Measurements from ENCODE around the gene PTPRN2.

Gene PTPRN2

DNA sequence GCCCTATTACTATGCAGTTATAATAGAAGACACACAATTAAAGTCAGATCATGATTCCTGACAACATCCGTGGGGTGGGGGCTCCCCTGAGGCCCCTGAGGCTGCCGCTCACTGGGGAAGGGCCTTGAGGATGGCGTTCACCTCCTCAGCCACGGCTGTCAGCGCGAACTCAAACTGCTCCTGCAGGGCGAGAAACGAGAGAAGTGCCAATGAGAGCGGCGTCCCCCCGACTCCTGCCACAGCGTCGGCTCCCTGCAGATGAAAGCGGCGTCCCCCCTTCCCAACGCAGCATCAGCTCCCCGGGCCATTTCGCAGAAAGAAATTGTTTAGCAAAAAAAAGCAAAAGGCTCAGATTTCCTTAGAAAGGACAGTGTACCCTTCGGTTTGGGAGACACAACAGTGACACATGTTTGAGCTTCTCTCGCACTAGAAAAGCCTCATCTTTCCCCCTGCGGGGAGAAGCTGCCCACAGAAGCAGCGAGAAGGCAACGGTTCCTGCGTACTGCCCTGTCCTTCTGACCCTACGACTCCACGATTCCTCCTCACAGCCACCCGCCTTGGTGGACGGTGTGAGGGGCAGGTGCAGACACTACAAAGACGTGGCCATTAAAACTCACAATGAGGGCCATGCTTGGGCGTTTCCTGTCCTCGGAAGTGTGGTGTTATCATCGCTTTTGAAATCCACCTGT, 1046.9 kb downstream of the PTPRN2 start:
- no peak for DNase-seq

DNA sequence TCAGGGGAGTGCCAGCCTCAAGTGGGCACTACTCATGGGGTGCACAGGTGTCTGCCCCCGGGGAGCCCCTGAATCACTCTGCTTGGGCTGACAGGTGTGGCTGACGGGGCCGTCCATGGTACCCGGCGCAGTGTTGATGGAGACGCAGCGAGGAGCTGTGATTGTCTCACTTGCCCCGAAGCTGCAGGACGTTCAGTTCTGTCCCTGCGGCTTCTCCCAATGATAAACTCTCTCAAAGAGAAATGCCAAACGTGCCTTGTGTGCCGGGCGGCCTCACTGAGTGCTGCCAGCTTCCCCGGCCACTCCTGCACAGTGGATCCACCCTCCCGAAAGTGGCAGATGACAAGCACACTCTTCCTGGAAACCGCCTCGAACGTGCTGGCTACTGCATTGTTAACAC, 1047.6 kb downstream of the PTPRN2 start:
- DNase-seq = no peak

GRCh38 chr7:157539521-157539920, 1048.1 kb downstream of the PTPRN2 start:
- no peak for DNase-seq

DNA sequence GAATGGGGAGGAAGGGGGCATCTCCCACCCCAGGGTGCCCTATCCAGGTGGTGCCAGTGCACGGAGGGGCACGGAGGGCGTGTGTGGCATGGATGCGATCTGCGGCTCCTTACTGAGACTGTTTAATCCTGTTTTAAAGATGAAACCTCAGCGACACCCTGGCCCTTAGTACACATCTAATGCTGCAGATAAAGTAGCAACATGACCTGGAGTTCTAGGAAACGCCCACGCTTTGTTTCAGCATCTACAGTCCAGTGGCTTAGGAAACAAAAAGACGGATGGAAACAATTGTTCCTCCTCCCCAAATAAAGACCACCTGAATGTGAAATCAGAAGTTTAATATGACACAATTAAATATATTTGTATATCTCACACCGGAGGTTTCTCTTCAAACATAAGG, 1048.9 kb downstream of the PTPRN2 start:
- no peak for DNase-seq

- no peak for DNase-seq
Observed at GRCh38 chr7:157538321-157538720, 1049.3 kb downstream of the PTPRN2 start.

- DNase-seq = no peak
Observed at GRCh38 chr7:157537056-157537455, 1050.6 kb downstream of the PTPRN2 start.

- no peak for DNase-seq
Observed at GRCh38 chr7:157532068-157532467, 1055.6 kb downstream of the PTPRN2 start.

- DNase-seq = no peak
Observed at GRCh38 chr7:157529768-157530560, 1057.7 kb downstream of the PTPRN2 start.

GRCh38 chr7:157528785-157529341, 1058.8 kb downstream of the PTPRN2 start:
- no peak for DNase-seq

- no peak for DNase-seq
Observed at GRCh38 chr7:157527686-157528085, 1059.9 kb downstream of the PTPRN2 start.

DNA sequence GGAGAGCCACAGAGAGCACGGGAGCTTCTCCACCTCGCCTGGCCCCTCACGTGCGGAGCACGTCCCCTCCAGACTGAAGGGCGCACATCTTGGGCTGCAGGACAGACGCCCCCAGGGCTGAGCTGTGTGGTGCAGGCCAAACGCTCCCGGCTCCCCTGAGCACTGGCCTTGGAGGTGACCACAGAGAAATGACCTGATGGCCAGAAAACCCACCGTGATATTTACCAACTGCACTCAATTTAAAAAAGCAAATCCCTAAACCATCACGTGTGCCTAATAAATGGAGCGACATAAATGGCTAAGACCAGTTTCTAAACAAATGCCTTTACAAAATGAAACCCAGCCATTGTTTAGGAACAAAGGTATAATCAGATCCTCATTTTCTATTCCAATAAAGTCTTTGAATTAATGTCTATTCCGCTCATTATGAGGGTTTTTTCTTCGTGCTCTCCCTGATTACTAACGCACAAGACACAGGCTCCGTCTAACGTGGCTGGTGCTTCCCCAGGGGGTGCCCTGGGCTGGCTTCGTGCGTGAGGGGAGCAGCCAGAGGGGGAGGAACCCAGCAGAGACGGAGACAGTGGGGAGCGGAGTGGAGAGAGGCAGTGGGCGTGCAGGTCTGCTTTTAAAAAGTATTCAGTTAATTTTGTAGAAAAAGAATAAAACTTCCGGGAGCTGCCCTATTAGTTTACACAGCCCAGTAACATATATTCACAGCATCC, 1060.5 kb downstream of the PTPRN2 start:
- DNase-seq = no peak

DNA sequence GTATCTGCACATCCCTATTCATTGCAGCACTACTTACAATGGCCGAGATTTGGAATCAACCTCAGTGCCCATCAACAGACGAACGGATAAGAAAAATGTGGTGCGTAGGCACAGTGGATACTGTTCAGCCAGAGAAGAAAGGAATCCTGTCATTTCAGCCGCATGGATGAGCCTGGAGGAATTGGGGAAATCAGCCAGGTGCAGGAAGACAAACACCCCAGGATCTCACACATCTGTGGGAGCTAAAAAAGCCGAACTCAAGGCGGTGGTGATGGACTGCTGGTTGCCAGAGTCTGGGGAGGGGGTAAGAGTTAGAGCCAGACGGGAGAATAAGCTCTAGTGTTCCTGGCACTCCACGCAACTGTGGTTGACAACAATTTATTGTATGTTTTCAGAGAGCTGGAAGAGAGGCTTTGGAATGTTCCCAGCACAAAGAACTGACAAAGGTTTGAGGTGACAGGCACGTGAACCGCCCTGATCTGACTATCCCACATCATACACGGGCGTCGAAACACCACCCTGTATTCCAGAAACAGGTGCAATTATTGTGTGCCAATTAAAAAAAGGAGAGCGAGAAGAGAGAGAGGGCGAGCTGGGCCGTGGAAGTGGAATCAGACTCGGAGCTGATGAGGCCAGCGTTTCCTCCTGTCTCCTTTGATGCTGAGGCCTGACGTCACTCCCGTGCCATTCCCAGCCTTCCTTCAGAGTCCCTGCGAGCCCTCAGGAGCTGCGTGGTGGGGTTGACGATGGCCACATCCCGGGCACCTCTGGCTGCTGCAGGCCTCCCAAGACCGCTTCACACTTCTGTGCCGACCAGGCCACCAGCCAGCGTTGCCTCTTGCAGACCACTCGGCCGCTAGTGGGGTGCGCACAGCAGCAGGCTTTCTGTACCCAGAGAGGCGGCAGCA, 1061.4 kb downstream of the PTPRN2 start:
- DNase-seq = no peak

DNA sequence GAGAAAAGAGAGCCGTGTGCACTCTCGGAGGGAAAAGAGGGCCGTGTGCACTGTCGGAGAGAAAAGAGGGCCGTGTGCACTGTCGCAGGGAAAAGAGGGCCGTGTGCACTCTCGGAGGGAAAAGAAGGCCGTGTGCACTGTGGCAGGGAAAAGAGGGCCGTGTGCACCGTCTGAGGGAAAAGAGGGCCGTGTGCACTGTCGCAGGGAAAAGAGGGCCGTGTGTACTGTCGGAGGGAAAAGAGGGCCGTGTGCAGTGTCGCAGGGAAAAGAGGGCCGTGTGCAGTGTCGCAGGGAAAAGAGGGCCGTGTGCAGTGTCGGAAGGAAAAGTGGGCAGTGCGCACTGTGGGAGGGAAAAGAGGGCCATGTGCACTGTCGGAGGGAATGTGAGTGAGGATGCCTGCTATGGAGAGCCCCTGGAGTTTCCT, 1062.1 kb downstream of the PTPRN2 start:
- DNase-seq = no peak

DNA sequence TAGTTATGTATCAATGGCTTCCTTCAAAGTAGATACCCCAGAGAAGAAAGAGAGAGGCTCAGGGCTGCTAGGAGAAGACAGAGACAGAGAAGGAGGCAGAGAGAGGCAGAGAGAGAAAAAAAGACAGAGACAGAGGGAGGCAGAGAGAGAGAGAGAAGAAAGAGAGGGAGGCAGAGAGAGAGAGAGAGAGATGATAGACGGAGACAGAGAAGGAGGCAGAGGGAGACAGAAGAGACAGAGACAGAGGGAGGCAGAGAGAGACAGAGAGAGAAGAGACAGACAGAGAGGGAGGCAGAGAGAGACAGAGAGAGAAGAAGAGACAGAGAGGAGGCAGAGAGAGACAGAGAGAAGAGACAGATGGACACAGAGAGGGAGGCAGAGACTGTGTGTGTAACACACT, 1062.9 kb downstream of the PTPRN2 start:
- no peak for DNase-seq

GRCh38 chr7:157523766-157524421, 1063.7 kb downstream of the PTPRN2 start:
- no peak for DNase-seq

GRCh38 chr7:157523371-157523765, 1064.3 kb downstream of the PTPRN2 start:
- DNase-seq = no peak

- DNase-seq = no peak
Observed at GRCh38 chr7:157522954-157523353, 1064.7 kb downstream of the PTPRN2 start.

DNA sequence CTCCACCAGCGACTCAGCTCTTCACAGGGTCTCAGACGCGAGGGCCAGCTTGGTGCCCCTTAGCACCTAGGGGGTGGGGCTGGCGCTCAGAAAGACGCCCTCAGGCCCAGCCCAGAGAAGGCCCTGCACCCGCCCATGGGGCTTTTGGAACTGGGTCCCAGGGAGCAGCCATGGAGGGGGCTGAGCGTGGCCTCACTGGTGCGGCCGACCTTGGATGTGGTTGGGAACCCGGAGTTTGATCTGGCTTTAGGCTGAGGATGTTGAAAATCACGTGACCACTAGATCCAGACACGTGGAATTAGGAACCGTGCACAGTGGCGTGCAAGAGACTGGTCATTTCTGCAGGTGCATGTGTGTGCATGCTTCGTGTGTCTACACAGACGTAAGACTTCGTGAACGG, 1065.4 kb downstream of the PTPRN2 start:
- no peak for DNase-seq

DNA sequence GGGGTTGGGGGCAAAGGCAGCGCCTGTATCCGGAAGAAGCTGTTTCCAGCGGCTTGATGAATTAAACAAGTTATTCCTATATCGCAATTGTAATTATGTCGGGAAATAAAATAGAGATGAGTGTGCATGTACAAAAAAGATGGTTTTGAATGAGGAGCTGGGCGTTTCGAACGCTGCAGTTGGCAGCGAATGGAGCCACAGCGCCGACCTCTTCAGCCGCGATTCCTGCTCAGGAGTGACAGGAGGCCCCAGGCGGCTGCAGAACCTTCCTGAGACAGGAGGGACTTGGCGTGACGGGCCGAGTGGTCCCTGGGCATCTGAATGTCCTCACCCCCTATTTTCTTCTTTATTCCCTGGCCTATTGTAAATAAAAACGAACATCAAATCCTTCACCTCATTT, 1065.9 kb downstream of the PTPRN2 start:
- no peak for DNase-seq

DNA sequence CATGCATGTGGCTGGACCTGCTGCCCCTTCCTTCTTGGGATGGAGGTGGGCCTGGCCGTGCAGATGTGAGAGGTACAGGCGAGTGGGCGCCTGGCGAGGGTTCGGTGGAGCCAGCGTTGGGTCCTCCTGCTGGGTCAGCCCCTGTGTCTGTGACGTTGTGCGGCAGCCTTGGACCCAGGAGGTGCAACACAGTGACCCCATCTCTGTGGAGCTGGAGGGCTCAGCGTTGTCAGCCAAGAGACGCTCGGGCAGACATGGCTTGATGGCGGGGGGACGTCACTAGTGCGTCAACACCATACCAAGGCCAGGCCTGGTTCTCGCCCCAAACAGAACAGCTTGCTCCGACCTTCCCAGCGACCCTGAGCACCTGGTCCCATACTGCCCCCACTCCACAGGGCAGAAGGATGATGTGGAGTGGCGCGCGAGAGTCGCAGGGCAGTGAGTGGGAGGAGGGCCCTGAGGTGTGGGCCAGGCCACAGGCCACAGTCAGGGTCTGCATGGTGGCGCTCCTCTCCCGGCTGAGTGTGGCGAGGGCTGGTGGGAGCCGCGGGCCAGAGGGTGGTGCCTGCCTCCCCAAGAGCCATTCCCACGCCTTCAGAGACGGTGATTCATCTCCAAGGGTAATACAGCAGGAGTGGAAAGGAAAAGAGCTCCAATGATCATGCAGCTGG, 1066.4 kb downstream of the PTPRN2 start:
- DNase-seq = no peak

GRCh38 chr7:157520249-157520648, 1067.4 kb downstream of the PTPRN2 start:
- no peak for DNase-seq
